Kidney (tissue), 14 donors: Measurements from ENCODE around the gene FLT4. TPM values are rescaled to one million over a fixed set of nuclear protein-coding genes. Genes with fewer than 3 reads are reported as not detected.

Experiments used
- DNase-seq, 5 donors: peaks; one replicate each; pipeline ENCODE4 v3.0.0-alpha.2; 2013 to 2020
- FAIRE-seq: peaks from 2 replicates; lab custom pipeline; 2012; peaks lifted over from hg19 to GRCh38; lab: Jason Lieb, UNC
- H3K27ac ChIP-seq, 2 donors: one replicate each; pipeline ENCODE4 v1.7.0; 2013; ENCODE audit warnings: low read depth in 2 of 2, low read length in 2 of 2, inconsistent platforms in 1 of 2
- H3K27me3 ChIP-seq: one replicate; pipeline ENCODE4 v1.7.1; 2013; ENCODE audit warnings: low read length, inconsistent platforms; ENCODE audit not compliant: control insufficient read depth, insufficient read depth
- H3K36me3 ChIP-seq, 3 donors: one replicate each; pipeline versions ENCODE4 v1.7.0 to v1.7.1; 2013; ENCODE audit warnings: low read length in 3 of 3, control low read depth in 1 of 3, inconsistent platforms in 1 of 3; ENCODE audit not compliant: insufficient read depth in 3 of 3, control insufficient read depth in 2 of 3
- H3K4me1 ChIP-seq, 3 donors: one replicate each; pipeline versions ENCODE4 v1.7.0 to v1.7.1; 2013; ENCODE audit warnings: low read length in 3 of 3, inconsistent platforms in 1 of 3, low read depth in 1 of 3; ENCODE audit not compliant: control insufficient read depth in 2 of 3, insufficient read depth in 2 of 3
- H3K4me3 ChIP-seq, 3 donors: one replicate each; pipeline versions ENCODE4 v1.7.0 to v1.8.1; 2013; ENCODE audit warnings: low read length in 3 of 3, control low read depth in 1 of 3, inconsistent platforms in 1 of 3
- H3K9ac ChIP-seq, 3 donors: one replicate each; pipeline versions ENCODE4 v1.7.0 to v1.7.1; 2013; ENCODE audit warnings: low read length in 3 of 3, control low read depth in 1 of 3, inconsistent platforms in 1 of 3
- H3K9me3 ChIP-seq, 3 donors: one replicate each; pipeline versions ENCODE4 v1.7.0 to v1.7.1; 2013; ENCODE audit warnings: low read length in 3 of 3, control low read depth in 1 of 3, inconsistent platforms in 1 of 3; ENCODE audit not compliant: control insufficient read depth in 2 of 3, insufficient read depth in 1 of 3
- intact Hi-C: fragments of 100-400 bp; cut with DNase I; formaldehyde crosslinking; loops from one replicate; pipeline ENCODE4 v1.11.1; 2022
- polyA plus RNA-seq: library from polyadenylated mRNA; stranded (reverse); fragments of 350-450 nt; fragmentation: Illumina TruSeq; extraction: RNeasy Lipid Tissue Mini Kit (QIAGEN cat#74804); gene quantifications from one replicate; pipeline ENCODE4 v1.2.3, GENCODE V29; 2014; ENCODE audit warnings: low read depth, low replicate concordance; ENCODE audit not compliant: insufficient read depth
- total RNA-seq: library from RNA; stranded (reverse); fragmentation: NEBNext Ultra II Directional; extraction: Animal tissue kit (Norgen Biotek cat#: 25700); gene quantifications from one replicate; pipeline ENCODE4 v1.2.1, GENCODE V29; 2021
- TF ChIP-seq, protein P1 (sequence below): IDR thresholded peaks from 3 replicates; pipeline ENCODE4 v1.5.1; 2012; ENCODE audit warnings: mild to moderate bottlenecking, moderate library complexity, borderline replicate concordance; ENCODE audit not compliant: insufficient read depth; ENCODE audit errors: extremely low read depth
- donor health status: control.
- donor health status: control.
- donor health status: control.
- donor health status: control.
- donor health status: control.
- donor health status: DM: yes; HTN: yes; CAD: no.
- donor health status: Normal renal cell carcinoma (clear cell type).

The FLT4 gene
- total and polyA plus RNA-seq, 2 donors from 2014 or later = 6.9 to 29.4 TPM

DNA sequence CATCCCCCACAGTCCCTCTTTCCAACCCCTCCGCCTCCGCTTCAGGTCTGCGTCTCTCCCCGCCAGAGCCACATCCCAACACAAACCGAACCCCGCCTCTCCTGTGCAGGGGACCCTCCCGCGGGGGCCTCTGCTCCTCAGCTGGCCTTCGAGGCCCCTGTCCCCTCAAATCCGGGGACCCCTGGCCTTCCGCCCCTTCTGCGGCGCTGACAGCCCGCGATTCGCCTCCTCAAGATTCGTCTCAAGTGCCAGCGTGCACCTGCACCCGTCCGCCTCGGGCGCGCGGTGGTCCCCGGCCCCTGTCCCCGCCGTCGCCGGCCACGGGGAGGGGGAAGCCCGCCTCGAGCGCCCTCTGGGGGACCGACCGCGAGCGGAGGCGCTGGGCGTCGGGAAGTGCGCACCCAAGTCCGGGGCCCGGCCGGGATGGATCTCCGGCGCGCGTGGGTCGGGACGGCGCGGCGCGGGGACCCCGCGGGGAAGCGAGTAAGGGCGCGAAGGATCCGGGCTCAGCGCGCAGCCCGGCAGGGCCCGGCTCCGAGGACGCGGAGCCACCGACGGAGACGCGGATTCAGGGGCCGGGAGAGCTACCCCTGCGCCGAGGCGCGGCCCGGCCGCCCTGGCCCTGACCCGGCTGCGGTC, 623 bp downstream of the FLT4 start:
- H3K27ac ChIP-seq = peak overlapping the region in 1 of 2 donors; percentile 47
- H3K9ac ChIP-seq = no peak overlapping the region
- H3K36me3 ChIP-seq = no peaks in the 10 kb centered on the region
- peak in 4 of 5 donors; percentile 37 to 64 (median 58) for DNase-seq
- peak overlapping the region in 1 of 3 donors; percentile 32 for H3K4me3 ChIP-seq
- intact Hi-C loops = no loop called here
- no peaks in the 10 kb centered on the region for H3K9me3 ChIP-seq
- TF ChIP-seq, protein P1, sequence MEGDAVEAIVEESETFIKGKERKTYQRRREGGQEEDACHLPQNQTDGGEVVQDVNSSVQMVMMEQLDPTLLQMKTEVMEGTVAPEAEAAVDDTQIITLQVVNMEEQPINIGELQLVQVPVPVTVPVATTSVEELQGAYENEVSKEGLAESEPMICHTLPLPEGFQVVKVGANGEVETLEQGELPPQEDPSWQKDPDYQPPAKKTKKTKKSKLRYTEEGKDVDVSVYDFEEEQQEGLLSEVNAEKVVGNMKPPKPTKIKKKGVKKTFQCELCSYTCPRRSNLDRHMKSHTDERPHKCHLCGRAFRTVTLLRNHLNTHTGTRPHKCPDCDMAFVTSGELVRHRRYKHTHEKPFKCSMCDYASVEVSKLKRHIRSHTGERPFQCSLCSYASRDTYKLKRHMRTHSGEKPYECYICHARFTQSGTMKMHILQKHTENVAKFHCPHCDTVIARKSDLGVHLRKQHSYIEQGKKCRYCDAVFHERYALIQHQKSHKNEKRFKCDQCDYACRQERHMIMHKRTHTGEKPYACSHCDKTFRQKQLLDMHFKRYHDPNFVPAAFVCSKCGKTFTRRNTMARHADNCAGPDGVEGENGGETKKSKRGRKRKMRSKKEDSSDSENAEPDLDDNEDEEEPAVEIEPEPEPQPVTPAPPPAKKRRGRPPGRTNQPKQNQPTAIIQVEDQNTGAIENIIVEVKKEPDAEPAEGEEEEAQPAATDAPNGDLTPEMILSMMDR = no peak
- peaks cover 10% of the 10 kb centered on the region for H3K27me3 ChIP-seq
- FAIRE-seq = no peak
- H3K4me1 ChIP-seq = peaks cover 0 to 6% (median 0%) of the 10 kb centered on the region in 3 donors

DNA sequence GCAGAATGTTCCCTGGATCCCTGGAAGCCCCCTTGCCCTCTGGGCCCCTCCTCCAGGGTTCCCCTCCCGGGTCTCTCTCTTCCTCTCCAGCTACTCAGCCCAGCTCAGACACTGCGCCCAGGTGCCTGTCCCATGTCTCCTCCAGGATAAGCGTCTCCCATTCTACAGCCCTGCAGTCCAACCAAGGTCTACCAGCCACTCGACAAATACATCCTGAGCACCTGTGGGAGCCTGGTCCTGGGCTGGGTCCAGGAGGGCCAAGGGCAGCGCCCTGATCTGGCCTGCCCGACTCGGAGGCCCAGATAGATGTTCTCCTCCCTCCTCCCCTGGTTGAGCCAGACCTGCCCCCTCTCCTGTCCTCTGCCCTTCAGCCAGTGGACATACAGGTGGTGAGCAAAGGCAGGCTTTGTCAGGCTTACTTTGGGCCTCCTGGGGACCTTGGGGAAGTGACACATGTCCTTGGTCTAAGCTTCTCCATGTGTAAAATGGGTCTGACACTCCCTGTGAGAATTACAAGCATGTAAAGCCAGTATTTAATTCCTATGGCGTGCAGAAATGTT, 1.4 kb downstream of the FLT4 start:
- no peaks in the 10 kb centered on the region for H3K36me3 ChIP-seq
- TF ChIP-seq, protein P1 = no peak
- H3K9ac ChIP-seq = no peak overlapping the region
- H3K4me3 ChIP-seq = peak overlapping the region; percentile 11 to 47 (median 32)
- no peak overlapping the region for H3K27ac ChIP-seq
- H3K27me3 ChIP-seq = peaks cover 10% of the 10 kb centered on the region
- intact Hi-C loops = no loop called here
- peaks cover 0 to 6% (median 0%) of the 10 kb centered on the region in 3 donors for H3K4me1 ChIP-seq
- DNase-seq = peak in 1 of 5 donors; percentile 35
- FAIRE-seq = no peak
- no peaks in the 10 kb centered on the region for H3K9me3 ChIP-seq

DNA sequence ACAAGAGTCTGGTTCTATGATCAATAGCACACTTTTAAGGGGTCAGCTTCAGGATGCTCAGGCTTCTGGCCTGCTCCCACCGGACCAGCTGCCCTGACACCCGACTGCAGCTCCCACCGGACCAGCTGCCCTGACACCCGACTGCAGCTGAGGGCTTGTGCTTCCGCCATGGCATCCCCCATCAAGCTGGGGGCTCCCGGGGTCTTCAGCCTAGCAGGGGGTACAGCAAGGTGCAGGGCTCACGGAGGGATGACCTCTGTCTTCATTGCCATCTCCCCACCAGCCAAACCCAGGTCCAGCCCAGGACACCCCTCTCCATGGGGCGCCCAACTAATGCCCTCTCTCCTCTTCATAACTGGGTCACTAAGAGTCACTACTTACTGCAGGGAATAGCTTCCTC, 1.9 kb downstream of the FLT4 start:
- no peak for FAIRE-seq
- Histone ChIP-seq H3K36me3 (no peaks in the 10 kb centered on the region), H3K27ac (no peak overlapping the region), H3K9me3 (no peaks in the 10 kb centered on the region), H3K4me1 (peaks cover 0 to 6% (median 0%) of the 10 kb centered on the region in 3 donors), H3K27me3 (peaks cover 10% of the 10 kb centered on the region), H3K9ac (no peak overlapping the region), H3K4me3 (peak overlapping the region in 1 of 3 donors; percentile 32)
- intact Hi-C loops = no loop called here
- TF ChIP-seq, protein P1 = no peak
- peak in 1 of 5 donors; percentile 30 for DNase-seq
